Lower lobe of right lung (tissue), 2 donors: ENCODE results near the gene SLC25A43. TPM values are rescaled to one million over a fixed set of nuclear protein-coding genes. Genes with fewer than 3 reads are reported as not detected.
"Not testable (repeated sequence)": the region's sequence is repeated elsewhere in the genome, so short reads cannot be mapped to it uniquely, and the experiment has no call there.

Experiments
- ATAC-seq, 2 donors: fragments of 200-7000 bp; cut with Tn5 transposase; one replicate each; pipeline ENCODE4 v1.9.1; 2020 to 2022; ENCODE audit warnings: mild to moderate bottlenecking in 2 of 2, moderate library complexity in 2 of 2
- DNase-seq: peaks from one replicate; pipeline ENCODE4 v3.0.0-alpha.2; 2020
- H3K27ac ChIP-seq: fragments of 200-600 bp; one replicate; pipeline ENCODE4 v1.8.0; 2022
- H3K27me3 ChIP-seq: fragments of 200-600 bp; one replicate; pipeline ENCODE4 v1.8.0; 2022; ENCODE audit warnings: low read depth
- H3K36me3 ChIP-seq: fragments of 200-600 bp; one replicate; pipeline ENCODE4 v1.8.0; 2022; ENCODE audit warnings: mild to moderate bottlenecking
- H3K4me1 ChIP-seq: fragments of 200-600 bp; one replicate; pipeline ENCODE4 v1.8.0; 2022
- H3K4me3 ChIP-seq: fragments of 200-600 bp; one replicate; pipeline ENCODE4 v1.8.0; 2022; ENCODE audit warnings: mild to moderate bottlenecking
- H3K9me3 ChIP-seq: fragments of 200-600 bp; one replicate; pipeline ENCODE4 v1.8.0; 2022
- intact Hi-C: fragments of 100-400 bp; cut with DNase I; formaldehyde crosslinking; loops from one replicate; pipeline ENCODE4 v1.11.0; 2022
- long read RNA-seq: library from polyadenylated mRNA; unstranded; transcript quantifications from one replicate; pipeline ENCODE4 v2.0.0, GENCODE V29; 2021
- total RNA-seq: library from RNA; stranded (reverse); fragmentation: NEBNext Ultra II Directional; extraction: Animal tissue kit (Norgen Biotek cat#: 25700); gene quantifications from one replicate; pipeline ENCODE4 v1.2.1, GENCODE V29; 2021
- TF ChIP-seq, protein P1 (sequence below): fragments of 200-600 bp; IDR thresholded peaks from one replicate; pipeline ENCODE4 v1.8.0; 2022; ENCODE audit warnings: antibody characterized with exemption, mild to moderate bottlenecking
- donor health status: DM: no; HTN: yes; CAD: no; lungs with severe emphysema.

SLC25A43 gene
- total RNA-seq = 14.9 TPM
- long read RNA-seq, transcript SLC25A43-201 (5 exons, 2,783 nt) = major isoform, 23 of 47 reads
- long read RNA-seq, partial matches to known transcripts = 8 of 47 reads
- long read RNA-seq, other reads (novel, unspliced or antisense) = 15 of 47 reads

DNA sequence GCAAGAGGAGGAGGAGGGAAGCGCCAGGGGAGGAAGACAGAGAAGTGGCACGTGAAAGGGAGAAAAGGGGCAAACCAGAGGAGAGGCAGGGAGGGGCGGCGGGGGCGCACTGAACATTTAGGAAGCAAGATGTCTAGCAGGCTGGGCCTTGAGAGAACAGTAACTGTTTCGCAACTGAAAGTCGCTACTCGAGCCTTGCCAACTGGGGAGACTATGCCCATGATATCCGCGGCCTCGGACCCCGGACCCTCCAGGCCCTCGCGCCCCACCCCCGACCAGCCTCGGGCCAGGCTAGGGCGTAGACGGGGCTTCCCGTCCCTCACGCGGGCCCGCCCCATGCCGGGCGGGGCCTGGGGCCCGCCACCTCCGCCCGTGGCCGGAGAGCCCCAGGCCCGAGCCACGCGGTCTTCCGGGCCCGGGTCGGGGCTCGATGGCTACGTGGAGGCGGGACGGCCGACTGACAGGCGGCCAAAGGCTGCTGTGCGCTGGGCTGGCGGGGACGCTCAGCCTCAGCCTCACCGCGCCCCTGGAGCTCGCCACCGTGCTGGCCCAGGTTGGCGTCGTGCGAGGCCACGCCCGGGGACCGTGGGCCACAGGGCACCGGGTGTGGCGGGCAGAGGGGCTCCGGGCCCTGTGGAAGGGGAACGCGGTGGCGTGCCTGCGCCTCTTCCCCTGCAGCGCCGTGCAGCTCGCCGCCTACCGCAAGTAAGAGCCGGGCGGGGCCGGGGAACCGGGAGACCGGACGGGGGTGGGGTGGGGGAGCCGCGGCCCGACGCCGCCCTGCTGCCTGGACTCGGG lies at the start of gene SLC25A43:
TSS of gene SLC25A43 (plus strand) at position 363 of the 798 bp plus-strand sequence. CDS start at position 431, 68 bp downstream.
- Histone ChIP-seq H3K36me3 (no peaks in the 10 kb centered on the region), H3K27me3 (no peaks in the 10 kb centered on the region), H3K9me3 (no peaks in the 10 kb centered on the region), H3K4me1 (peaks cover 4% of the 10 kb centered on the region), H3K4me3 (peak within 1 kb of the TSS; percentile 61), H3K27ac (peak within 1 kb of the TSS; percentile 81)
- peak; percentile 66 for DNase-seq
- ATAC-seq = peak; percentile 96
- intact Hi-C loops = no loop called here
- TF ChIP-seq, protein P1, sequence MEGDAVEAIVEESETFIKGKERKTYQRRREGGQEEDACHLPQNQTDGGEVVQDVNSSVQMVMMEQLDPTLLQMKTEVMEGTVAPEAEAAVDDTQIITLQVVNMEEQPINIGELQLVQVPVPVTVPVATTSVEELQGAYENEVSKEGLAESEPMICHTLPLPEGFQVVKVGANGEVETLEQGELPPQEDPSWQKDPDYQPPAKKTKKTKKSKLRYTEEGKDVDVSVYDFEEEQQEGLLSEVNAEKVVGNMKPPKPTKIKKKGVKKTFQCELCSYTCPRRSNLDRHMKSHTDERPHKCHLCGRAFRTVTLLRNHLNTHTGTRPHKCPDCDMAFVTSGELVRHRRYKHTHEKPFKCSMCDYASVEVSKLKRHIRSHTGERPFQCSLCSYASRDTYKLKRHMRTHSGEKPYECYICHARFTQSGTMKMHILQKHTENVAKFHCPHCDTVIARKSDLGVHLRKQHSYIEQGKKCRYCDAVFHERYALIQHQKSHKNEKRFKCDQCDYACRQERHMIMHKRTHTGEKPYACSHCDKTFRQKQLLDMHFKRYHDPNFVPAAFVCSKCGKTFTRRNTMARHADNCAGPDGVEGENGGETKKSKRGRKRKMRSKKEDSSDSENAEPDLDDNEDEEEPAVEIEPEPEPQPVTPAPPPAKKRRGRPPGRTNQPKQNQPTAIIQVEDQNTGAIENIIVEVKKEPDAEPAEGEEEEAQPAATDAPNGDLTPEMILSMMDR = no peak

DNA sequence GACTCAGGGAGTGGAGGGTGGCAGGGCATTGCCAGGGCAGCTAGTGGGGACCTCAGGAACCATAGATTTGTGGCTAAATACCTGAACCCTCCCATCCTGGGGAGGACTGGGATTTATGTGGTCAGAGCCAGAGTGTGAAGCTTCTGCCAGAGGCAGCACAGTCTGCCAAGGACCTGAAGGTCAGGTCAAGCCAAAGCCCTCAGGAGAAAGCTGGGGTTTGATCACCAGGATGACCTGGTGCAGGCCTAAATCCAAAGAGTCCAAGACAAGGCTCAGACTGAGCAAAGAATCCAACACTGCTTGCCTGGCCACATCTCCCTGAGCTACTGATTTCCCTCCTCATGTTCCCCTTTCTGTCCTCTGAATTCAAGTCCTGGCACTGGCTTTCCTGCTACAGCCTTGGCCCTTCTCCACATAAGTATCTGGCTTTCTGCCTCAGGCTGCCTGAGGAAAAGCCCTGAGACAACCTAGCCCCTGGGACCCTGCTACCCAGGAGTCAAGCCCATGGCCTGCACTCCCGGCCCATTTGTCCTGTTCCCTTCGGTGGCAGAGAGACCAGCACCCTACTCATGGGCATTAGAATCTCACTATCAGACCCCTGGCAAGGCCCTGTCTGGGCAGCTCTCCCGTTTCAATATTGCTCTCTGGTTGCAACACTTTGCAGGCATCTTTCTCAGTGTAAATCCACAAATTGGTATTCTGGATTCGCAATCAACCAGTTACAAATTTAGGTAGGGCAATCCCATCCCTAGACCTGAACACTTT lies 39.3 kb upstream of the SLC25A43 start:
- no peak for ATAC-seq

DNA sequence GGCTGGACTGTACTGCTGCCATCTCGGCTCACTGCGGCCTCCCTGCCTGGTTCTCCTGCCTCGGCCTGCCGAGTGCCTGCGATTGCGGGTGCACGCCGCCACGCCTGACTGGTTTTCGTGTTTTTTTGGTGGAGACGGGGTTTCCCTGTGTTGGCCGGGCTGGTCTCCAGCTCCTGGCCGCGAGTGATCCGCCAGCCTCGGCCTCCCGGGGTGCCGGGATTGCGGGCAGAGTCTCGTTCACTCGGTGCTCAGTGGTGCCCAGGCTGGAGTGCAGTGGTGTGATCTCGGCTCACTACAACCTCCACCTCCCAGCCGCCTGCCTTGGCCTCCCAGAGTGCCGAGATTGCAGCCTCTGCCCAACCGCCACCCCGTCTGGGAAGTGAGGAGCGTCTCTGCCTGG lies 37.7 kb upstream of the SLC25A43 start:
- H3K27me3 ChIP-seq, H3K36me3 ChIP-seq, ATAC-seq, H3K9me3 ChIP-seq, H3K27ac ChIP-seq, intact Hi-C loops, H3K4me3 ChIP-seq, H3K4me1 ChIP-seq, DNase-seq: not testable (repeated sequence)

More for the DNA sequence above, 39.3 kb upstream of the SLC25A43 start:
- H3K4me1 ChIP-seq = no peaks in the 10 kb centered on the region
- no peak for DNase-seq
- H3K4me3 ChIP-seq = no peak overlapping the region
- H3K36me3 ChIP-seq = no peaks in the 10 kb centered on the region
- H3K27ac ChIP-seq = no peak overlapping the region
- TF ChIP-seq, protein P1 = no peak
- intact Hi-C loops = no loop called here
- no peaks in the 10 kb centered on the region for H3K9me3 ChIP-seq
- no peaks in the 10 kb centered on the region for H3K27me3 ChIP-seq

DNA sequence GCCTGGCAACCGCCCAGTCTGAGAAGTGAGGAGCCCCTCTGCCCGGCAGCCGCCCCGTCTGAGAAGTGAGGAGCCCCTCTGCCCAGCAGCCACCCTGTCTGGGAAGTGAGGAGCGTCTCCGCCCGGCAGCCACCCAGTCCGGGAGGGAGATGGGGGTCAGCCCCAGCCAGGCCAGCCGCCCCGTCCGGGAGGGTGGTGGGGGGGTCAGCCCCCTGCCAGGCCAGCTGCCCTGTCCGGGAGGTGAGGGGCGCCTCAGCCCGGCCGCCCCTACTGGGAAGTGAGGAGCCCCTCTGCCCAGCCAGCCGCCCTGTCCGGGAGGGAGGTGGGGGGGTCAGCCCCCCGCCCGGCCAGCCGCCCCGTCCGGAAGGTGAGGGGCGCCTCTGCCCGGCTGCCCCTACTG lies 37.1 kb upstream of the SLC25A43 start:
- H3K9me3 ChIP-seq, H3K27ac ChIP-seq, H3K27me3 ChIP-seq, DNase-seq, intact Hi-C loops, H3K4me1 ChIP-seq, H3K36me3 ChIP-seq, ATAC-seq, H3K4me3 ChIP-seq: not testable (repeated sequence)

DNA sequence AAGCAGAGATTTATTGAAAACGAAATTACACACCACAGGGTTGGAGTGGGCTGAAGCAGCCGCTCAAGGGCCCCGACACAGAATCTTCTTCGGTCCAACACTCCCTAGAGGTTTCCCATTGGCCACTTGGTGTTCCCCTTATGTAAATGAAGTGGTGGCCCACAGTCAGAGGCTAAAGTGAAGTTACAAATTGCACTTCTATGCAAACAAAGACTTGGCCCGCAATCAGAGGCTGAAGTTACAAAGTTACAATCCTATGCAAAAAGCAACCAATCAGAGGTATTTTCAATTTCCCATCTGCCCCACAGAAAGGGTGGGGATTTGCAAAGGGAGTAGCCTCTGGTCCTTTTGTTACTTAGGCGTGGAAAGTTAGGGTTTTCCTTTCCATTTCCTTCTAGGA lies 35.7 kb upstream of the SLC25A43 start:
- no peak overlapping the region for H3K27ac ChIP-seq
- no peaks in the 10 kb centered on the region for H3K4me1 ChIP-seq
- no peaks in the 10 kb centered on the region for H3K9me3 ChIP-seq
- DNase-seq = no peak
- no peaks in the 10 kb centered on the region for H3K27me3 ChIP-seq
- no peaks in the 10 kb centered on the region for H3K36me3 ChIP-seq
- H3K4me3 ChIP-seq = no peak overlapping the region
- TF ChIP-seq, protein P1 = no peak
- intact Hi-C loops = no loop called here
- ATAC-seq = no peak

DNA sequence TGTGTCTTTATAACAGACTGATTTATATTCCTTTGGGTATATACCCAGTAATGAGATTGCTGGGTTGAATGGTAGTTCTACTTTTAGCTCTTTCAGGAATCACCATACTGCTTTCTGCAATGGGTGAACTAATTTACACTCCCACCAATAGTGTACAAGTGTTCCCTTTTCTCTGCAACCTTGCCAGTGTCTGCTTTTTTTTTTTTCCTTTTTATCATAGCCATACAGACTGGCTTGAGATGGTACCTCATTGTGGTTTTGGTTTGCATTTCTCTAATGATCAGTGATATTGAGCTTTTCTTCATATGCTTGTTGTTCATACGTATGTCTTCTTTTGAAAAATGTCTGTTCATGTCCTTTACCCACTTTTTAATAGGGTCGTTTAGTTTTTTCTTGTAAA lies 27.3 kb upstream of the SLC25A43 start:
- H3K9me3 ChIP-seq, H3K36me3 ChIP-seq, intact Hi-C loops, H3K27me3 ChIP-seq, DNase-seq, H3K27ac ChIP-seq, H3K4me3 ChIP-seq, H3K4me1 ChIP-seq, ATAC-seq: not testable (repeated sequence)

DNA sequence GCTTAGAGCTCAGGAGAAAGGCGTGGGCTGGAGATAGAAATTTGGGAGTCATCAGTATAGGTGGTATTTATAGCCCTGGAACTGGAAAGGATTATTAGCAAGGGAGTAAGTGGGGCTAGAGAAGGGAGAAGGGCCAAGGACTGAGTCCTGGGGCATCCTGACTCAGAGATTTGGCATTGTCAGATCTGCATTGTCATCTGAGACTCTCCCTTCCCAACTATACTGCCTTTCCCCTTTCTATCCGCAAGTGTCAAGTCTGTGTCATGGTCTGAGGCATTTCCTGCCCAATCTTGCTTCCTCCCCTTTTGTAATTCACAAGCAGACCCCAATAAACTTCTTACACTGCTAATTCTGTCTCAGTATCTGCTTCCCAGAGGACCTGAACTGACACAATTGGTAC lies 24.4 kb upstream of the SLC25A43 start:
- DNase-seq (no peak), ATAC-seq (no peak)
- TF ChIP-seq, protein P1 = no peak
- Histone ChIP-seq H3K4me1 (no peaks in the 10 kb centered on the region), H3K4me3 (no peak overlapping the region), H3K9me3 (no peaks in the 10 kb centered on the region), H3K36me3 (no peaks in the 10 kb centered on the region), H3K27ac (no peak overlapping the region), H3K27me3 (no peaks in the 10 kb centered on the region)
- intact Hi-C loops = no loop called here
